Posterior vena cava (tissue), 2 donors: ENCODE results near the gene PTEN. TPM values are rescaled to one million over a fixed set of nuclear protein-coding genes. Genes with fewer than 3 reads are reported as not detected.

Source experiments
- DNase-seq: peaks from one replicate; pipeline ENCODE4 v3.0.0-alpha.2; 2020; ENCODE audit warnings: low spot score
- intact Hi-C, 2 donors: fragments of 100-400 bp; cut with DNase I; formaldehyde crosslinking; loops; one replicate each; pipeline versions ENCODE4 v1.14.1 to v1.14.2; 2022 to 2023
- total RNA-seq, 2 donors: library from RNA; stranded (reverse); fragmentation: NEBNext Ultra II Directional; extraction: Animal tissue kit (Norgen Biotek cat#: 25700); gene quantifications; one replicate each; pipeline ENCODE4 v1.2.1, GENCODE V29; 2021
- donor health status: DM: yes; HTN: yes; CAD: no.
- donor health status: DM: yes; HTN: yes; CAD: no.

PTEN gene
- total RNA-seq, 2 donors from 2014 or later: 92.2 to 144 TPM

- DNase-seq: no peak
- intact Hi-C loops: no loop called here
These were observed 154.4 kb downstream of the PTEN start for GRCh38 chr10:88017781-88018180.

GRCh38 chr10:88019753-88020152 is 156.3 kb downstream of the PTEN start:
- DNase-seq: no peak
- intact Hi-C loops: no loop called here

Other genes with a start within 250 kb of the PTEN start
- gene PAPSS2, start 203.7 kb upstream of the PTEN start, total RNA-seq: 10 to 100 TPM; 30.9 to 46.1 TPM
- gene ATAD1, start 45.4 kb upstream of the PTEN start, total RNA-seq: 10 to 100 TPM; 45.3 to 47.3 TPM
- gene KLLN, start 92 bp upstream of the PTEN start, total RNA-seq: under 1 TPM; 0.38 to 0.88 TPM